SK-N-SH treated with all-trans-retinoic acid at 6 μM for 48 hours (cell line): ENCODE data around the gene XPR1.

Source experiments
- ATAC-seq: fragments of 200-7000 bp; cut with Tn5 transposase; 3 replicates; pipeline ENCODE4 v1.9.1; 2020; ENCODE audit warnings: mild to moderate bottlenecking, moderate library complexity
- ARNTL ChIP-seq: fragments of 450-650 bp; formaldehyde crosslinking; IDR thresholded peaks from 2 replicates; pipeline ENCODE4 v1.5.0; 2020; ENCODE audit warnings: low read depth, mild to moderate bottlenecking, moderate library complexity, borderline replicate concordance
- CREB5 ChIP-seq: fragments of 250-450 bp; sonication (Bioruptor Pico); IDR thresholded peaks from 2 replicates; pipeline ENCODE4 v1.5.1; 2020; ENCODE audit warnings: low read depth, mild to moderate bottlenecking, moderate library complexity
- CSDC2 ChIP-seq: fragments of 250-450 bp; sonication (Bioruptor Pico); IDR thresholded peaks from 2 replicates; pipeline ENCODE4 v1.5.0; 2020; ENCODE audit warnings: mild to moderate bottlenecking, moderate library complexity
- CSRNP3 ChIP-seq: fragments of 250-450 bp; sonication (Bioruptor Pico); IDR thresholded peaks from 2 replicates; pipeline ENCODE4 v1.5.1; 2021; ENCODE audit warnings: mild to moderate bottlenecking, moderate library complexity
- ESRRG ChIP-seq: fragments of 250-450 bp; sonication (Bioruptor Pico); IDR thresholded peaks from 2 replicates; pipeline ENCODE4 v1.6.1; 2021; ENCODE audit warnings: mild to moderate bottlenecking
- GLIS3 ChIP-seq: fragments of 250-450 bp; sonication (Bioruptor Pico); IDR thresholded peaks from 2 replicates; pipeline ENCODE4 v1.5.0; 2020; ENCODE audit warnings: mild to moderate bottlenecking, moderate library complexity
- PATZ1 ChIP-seq: fragments of 250-450 bp; sonication (Bioruptor Pico); IDR thresholded peaks from 2 replicates; pipeline ENCODE4 v1.8.0; 2020; ENCODE audit warnings: mild to moderate bottlenecking, moderate library complexity, borderline replicate concordance
- POU6F1 ChIP-seq: fragments of 250-450 bp; sonication (Bioruptor Pico); IDR thresholded peaks from 2 replicates; pipeline ENCODE4 v1.8.0; 2021; ENCODE audit warnings: low read depth, mild to moderate bottlenecking, moderate library complexity, borderline replicate concordance
- PPARA ChIP-seq: fragments of 250-450 bp; sonication (Bioruptor Pico); IDR thresholded peaks from 2 replicates; pipeline ENCODE4 v1.5.0; 2020; ENCODE audit warnings: mild to moderate bottlenecking, borderline replicate concordance
- RARB ChIP-seq: fragments of 250-450 bp; sonication (Bioruptor Pico); IDR thresholded peaks from 2 replicates; pipeline ENCODE4 v1.8.0; 2021; ENCODE audit warnings: mild to moderate bottlenecking, moderate library complexity
- SNAI2 ChIP-seq: fragments of 250-450 bp; sonication (Bioruptor Pico); IDR thresholded peaks from 2 replicates; pipeline ENCODE4 v1.5.0; 2020; ENCODE audit warnings: mild to moderate bottlenecking, moderate library complexity
- TCF4 ChIP-seq: fragments of 250-450 bp; sonication (Bioruptor Pico); IDR thresholded peaks from 2 replicates; pipeline ENCODE4 v1.8.0; 2021; ENCODE audit warnings: mild to moderate bottlenecking, moderate library complexity, borderline replicate concordance
- TSHZ2 ChIP-seq: fragments of 250-450 bp; sonication (Bioruptor Pico); IDR thresholded peaks from 2 replicates; pipeline ENCODE4 v1.5.0; 2020; ENCODE audit warnings: mild to moderate bottlenecking, moderate library complexity
- ZFP3 ChIP-seq: fragments of 250-450 bp; sonication (Bioruptor Pico); IDR thresholded peaks from 2 replicates; pipeline ENCODE4 v1.5.0; 2020; ENCODE audit warnings: mild to moderate bottlenecking, moderate library complexity
- ZNF70 ChIP-seq: fragments of 450-650 bp; formaldehyde crosslinking; IDR thresholded peaks from 2 replicates; pipeline ENCODE4 v1.5.0; 2020; ENCODE audit warnings: mild to moderate bottlenecking, moderate library complexity

The XPR1 gene

GRCh38 chr1:180929389-180929788, 297.6 kb downstream of the XPR1 start (continued):
- TF ChIP-seq TSHZ2 (CRISPR knock-in tag): no peak

GRCh38 chr1:180930687-180931086, 298.9 kb downstream of the XPR1 start:
- TF ChIP-seq ZFP3 (CRISPR knock-in tag) (no peak), TCF4 (CRISPR knock-in tag) (peak; percentile 66; the same call in 1 of the 2 replicates), PATZ1 (CRISPR knock-in tag) (no peak)
- TF ChIP-seq, all 23 proteins: peak for 1
- no peak for ATAC-seq

GRCh38 chr1:180931529-180931928, 299.7 kb downstream of the XPR1 start:
- TF ChIP-seq CSDC2 (CRISPR knock-in tag) (no peak), ARNTL (CRISPR knock-in tag) (no peak), SNAI2 (CRISPR knock-in tag) (no peak), CSRNP3 (CRISPR knock-in tag) (no peak), PATZ1 (CRISPR knock-in tag) (no peak), RARB (CRISPR knock-in tag) (no peak), PPARA (CRISPR knock-in tag) (no peak), ZNF70 (CRISPR knock-in tag) (no peak), CREB5 (no peak), TCF4 (CRISPR knock-in tag) (no peak), POU6F1 (CRISPR knock-in tag) (no peak), ESRRG (CRISPR knock-in tag) (no peak), ZFP3 (CRISPR knock-in tag) (no peak)
- no peak for ATAC-seq

- no peak for ATAC-seq
Observed at GRCh38 chr1:180932378-180932777, 300.6 kb downstream of the XPR1 start.

More at GRCh38 chr1:180932378-180932777, 300.6 kb downstream of the XPR1 start:
- TF ChIP-seq RARB (CRISPR knock-in tag): no peak
- no peak for TF ChIP-seq PATZ1 (CRISPR knock-in tag)
- no peak for TF ChIP-seq GLIS3 (CRISPR knock-in tag)
- no peak for TF ChIP-seq CREB5
- no peak for TF ChIP-seq ARNTL (CRISPR knock-in tag)
- TF ChIP-seq ESRRG (CRISPR knock-in tag): no peak
- no peak for TF ChIP-seq PPARA (CRISPR knock-in tag)
